Lower leg skin (tissue), 3 donors: Measurements from ENCODE around the gene KRTAP5-11.

ENCODE experiments used
- CTCF ChIP-seq, 3 donors: fragments of 450-650 bp; IDR thresholded peaks; one replicate each; pipeline ENCODE4 v1.5.1; 2016; ENCODE audit warnings: antibody characterized with exemption in 3 of 3, mild to moderate bottlenecking in 3 of 3, moderate library complexity in 2 of 3
- POLR2A ChIP-seq, 2 donors: fragments of 450-650 bp; IDR thresholded peaks; one replicate each; pipeline ENCODE4 v1.6.1; 2016 to 2017; ENCODE audit warnings: antibody characterized with exemption in 2 of 2, mild to moderate bottlenecking in 1 of 2, moderate library complexity in 1 of 2

GRCh38 chr11:71556018-71556417 is 26.7 kb downstream of the KRTAP5-11 start:
- TF ChIP-seq CTCF (IDR thresholded peaks at IDR 0.05), result no peak
- TF ChIP-seq POLR2A (IDR thresholded peaks at IDR 0.05), result no peak
